Smooth muscle cell of the coronary artery (primary cell): ENCODE data around the gene AMZ2. TPM values are rescaled to one million over a fixed set of nuclear protein-coding genes. Genes with fewer than 3 reads are reported as not detected.

Experiments used
- total RNA-seq: library from RNA; depleted of rRNA; stranded (reverse); fragments of >200 nt; gene quantifications from 2 replicates; pipeline ENCODE4 v1.2.3, GENCODE V29; 2014; ENCODE audit warnings: low replicate concordance

The AMZ2 gene
- total RNA-seq = 48.1 and 61.9 TPM in 2 replicates

GRCh38 chr17:68247445-68248198 lies at the start of gene AMZ2:
TSS of gene AMZ2 (plus strand) at chr17:68248043. CDS start at chr17:68250188, 2,145 bp downstream.

GRCh38 chr17:68290955-68291835 lies 43.4 kb downstream of the AMZ2 start, which contains the start of the genes ARSG and SLC16A6:
TSS of gene ARSG (plus strand) at chr17:68291495. CDS start at chr17:68307494, 15,999 bp downstream.
TSS of gene SLC16A6 (minus strand) at chr17:68291127. CDS start at chr17:68278320, 12,807 bp downstream.

Other genes starting within 250 kb of the AMZ2 start
- 25.0 and 62.5 TPM in 2 replicates for gene KPNA2, start 212.3 kb upstream of the AMZ2 start, total RNA-seq
- 0.15 and 2.2 TPM in 2 replicates for gene SLC16A6, start 43.1 kb downstream of the AMZ2 start, total RNA-seq
- gene ARSG, start 43.5 kb downstream of the AMZ2 start, total RNA-seq = 0.98 and 5.1 TPM in 2 replicates
- 132 and 361 TPM in 2 replicates for gene WIPI1, start 209.5 kb downstream of the AMZ2 start, total RNA-seq